ENCODE measurements around the gene ALK.

The ALK gene

DNA sequence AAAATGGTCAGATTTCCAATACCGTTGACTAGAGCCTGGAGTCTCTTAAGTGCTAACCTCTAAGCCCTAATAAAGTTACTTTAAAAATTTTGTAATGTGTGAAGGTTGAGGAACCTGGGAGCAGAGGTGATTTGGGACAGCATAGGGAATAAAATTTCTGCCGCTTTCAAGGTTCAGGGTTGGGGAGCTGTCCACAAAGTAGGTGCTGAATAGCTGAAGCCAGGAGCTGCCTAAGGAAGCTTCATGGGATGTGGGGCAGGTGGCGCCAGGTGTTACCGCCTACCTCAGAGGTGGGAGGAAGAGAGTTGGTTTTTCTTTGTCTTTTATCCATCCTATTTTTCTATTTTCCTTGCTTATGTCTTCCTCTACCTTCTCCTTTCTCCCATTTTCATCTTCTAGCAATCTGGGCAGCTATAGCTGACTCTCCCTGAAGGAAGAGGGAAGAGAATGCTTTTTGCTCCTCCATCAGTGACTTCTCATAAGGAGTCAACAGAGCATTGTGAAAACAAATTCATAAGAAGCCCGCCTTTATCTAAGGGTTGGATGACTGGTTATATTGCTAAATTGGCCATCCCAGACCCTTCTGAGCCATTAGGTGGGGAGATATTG lies 627.5 kb downstream of the ALK start:
- no peaks in the 10 kb centered on the region for H4K20me1 ChIP-seq (ENCODE audit: insufficient read depth, low read length)
- H3K27ac ChIP-seq (ENCODE audit: low read length), result no peak overlapping the region
- no peaks in the 10 kb centered on the region for H3K36me3 ChIP-seq (replicated peaks; ENCODE audit: low read depth, low read length)
- no peak overlapping the region for H3K9ac ChIP-seq (ENCODE audit: low read length)
- no peak overlapping the region for H3K4me2 ChIP-seq (ENCODE audit: low read length)
- no peaks in the 10 kb centered on the region for H3K79me2 ChIP-seq (ENCODE audit: low read length)
- H3K4me3 ChIP-seq (ENCODE audit: low read length), result no peak overlapping the region
- H3K4me1 ChIP-seq (ENCODE audit: low read length), result no peaks in the 10 kb centered on the region
- no peak overlapping the region for H2AFZ ChIP-seq (ENCODE audit: low read depth, low read length)
- no peaks in the 10 kb centered on the region for H3K9me3 ChIP-seq (ENCODE audit: insufficient read depth, low read length)
- TF ChIP-seq EZH2phosphoT487 (IDR thresholded peaks at IDR 0.05; ENCODE audit: low read depth) (no peak), CTCF (IDR thresholded peaks at IDR 0.05; ENCODE audit: low read depth, low read length) (no peak)
- H3K27me3 ChIP-seq (ENCODE audit: low read depth, low read length), result peaks cover 62% of the 10 kb centered on the region

DNA sequence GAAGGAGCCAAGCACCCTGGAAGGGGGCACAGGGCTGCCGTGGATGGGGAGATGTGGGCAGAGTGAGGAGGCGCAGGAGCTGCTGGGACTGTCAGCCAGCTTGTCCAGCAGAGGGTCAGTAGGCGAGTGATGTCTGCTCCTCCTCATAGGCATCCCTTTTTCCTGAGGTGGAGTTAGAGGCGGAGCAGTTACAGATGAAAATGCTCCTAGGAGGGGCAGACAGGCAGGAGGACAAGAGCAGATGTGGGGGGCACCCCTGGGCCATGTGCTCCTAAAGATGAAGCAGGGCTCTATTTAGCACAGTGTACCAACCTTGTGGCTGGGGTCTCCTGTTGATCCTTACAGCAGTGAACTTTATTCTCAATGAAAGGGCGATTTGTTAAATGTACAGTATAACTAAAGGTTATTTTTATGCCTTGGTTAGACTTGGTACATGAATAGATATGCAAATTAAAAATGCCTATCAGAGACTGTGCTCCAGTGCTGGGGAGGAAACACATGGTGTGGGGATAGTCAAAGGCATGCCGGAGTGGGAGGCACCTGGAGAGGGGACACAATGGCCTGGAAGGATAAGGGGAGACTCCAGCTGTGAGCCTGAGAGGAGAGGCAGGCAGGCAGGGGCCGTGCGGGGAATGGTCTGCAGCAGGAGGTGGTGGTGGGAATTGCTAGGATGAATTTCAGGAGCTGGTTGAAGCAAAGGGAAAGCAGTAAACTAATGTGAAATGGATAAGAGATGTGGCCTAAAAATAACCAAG lies 630.9 kb downstream of the ALK start:
- TF ChIP-seq CTCF (IDR thresholded peaks at IDR 0.05; ENCODE audit: low read depth, low read length), result no peak
- no peak for TF ChIP-seq EZH2phosphoT487 (IDR thresholded peaks at IDR 0.05; ENCODE audit: low read depth)
- no peak overlapping the region for H3K4me3 ChIP-seq (ENCODE audit: low read length)
- H3K27ac ChIP-seq (ENCODE audit: low read length), result no peak overlapping the region
- H3K27me3 ChIP-seq (ENCODE audit: low read depth, low read length), result peaks cover 38% of the 10 kb centered on the region
- H3K4me2 ChIP-seq (ENCODE audit: low read length), result no peak overlapping the region
- no peaks in the 10 kb centered on the region for H4K20me1 ChIP-seq (ENCODE audit: insufficient read depth, low read length)
- no peaks in the 10 kb centered on the region for H3K4me1 ChIP-seq (ENCODE audit: low read length)
- no peaks in the 10 kb centered on the region for H3K36me3 ChIP-seq (replicated peaks; ENCODE audit: low read depth, low read length)
- no peaks in the 10 kb centered on the region for H3K9me3 ChIP-seq (ENCODE audit: insufficient read depth, low read length)
- H3K79me2 ChIP-seq (ENCODE audit: low read length), result no peaks in the 10 kb centered on the region
- H2AFZ ChIP-seq (ENCODE audit: low read depth, low read length), result no peak overlapping the region
- H3K9ac ChIP-seq (ENCODE audit: low read length), result no peak overlapping the region

- Histone ChIP-seq H3K4me2 (ENCODE audit: low read length) (no peak overlapping the region), H4K20me1 (ENCODE audit: insufficient read depth, low read length) (no peaks in the 10 kb centered on the region)
- TF ChIP-seq EZH2phosphoT487 (IDR thresholded peaks at IDR 0.05; ENCODE audit: low read depth) (no peak), CTCF (IDR thresholded peaks at IDR 0.05; ENCODE audit: low read depth, low read length) (no peak)
Observed at GRCh38 chr2:29284671-29285070, 636.7 kb downstream of the ALK start.

GRCh38 chr2:29281916-29282247 lies 639.5 kb downstream of the ALK start:
- Histone ChIP-seq H3K4me1 (ENCODE audit: low read length) (no peaks in the 10 kb centered on the region), H3K4me2 (ENCODE audit: low read length) (no peak overlapping the region), H3K27ac (ENCODE audit: low read length) (no peak overlapping the region), H4K20me1 (ENCODE audit: insufficient read depth, low read length) (no peaks in the 10 kb centered on the region), H3K4me3 (ENCODE audit: low read length) (no peak overlapping the region), H3K9me3 (ENCODE audit: insufficient read depth, low read length) (no peaks in the 10 kb centered on the region), H2AFZ (ENCODE audit: low read depth, low read length) (no peak overlapping the region), H3K79me2 (ENCODE audit: low read length) (no peaks in the 10 kb centered on the region), H3K27me3 (ENCODE audit: low read depth, low read length) (peaks cover 21% of the 10 kb centered on the region), H3K36me3 (replicated peaks; ENCODE audit: low read depth, low read length) (no peaks in the 10 kb centered on the region), H3K9ac (ENCODE audit: low read length) (no peak overlapping the region)
- no peak for TF ChIP-seq EZH2phosphoT487 (IDR thresholded peaks at IDR 0.05; ENCODE audit: low read depth)
- no peak for TF ChIP-seq CTCF (IDR thresholded peaks at IDR 0.05; ENCODE audit: low read depth, low read length)

More at GRCh38 chr2:29284671-29285070, 636.7 kb downstream of the ALK start:
- H3K27me3 ChIP-seq (ENCODE audit: low read depth, low read length), result peaks cover 6% of the 10 kb centered on the region; the same call in 1 of the 2 replicates
- no peak overlapping the region for H3K9ac ChIP-seq (ENCODE audit: low read length)
- H3K4me3 ChIP-seq (ENCODE audit: low read length), result no peak overlapping the region
- no peaks in the 10 kb centered on the region for H3K36me3 ChIP-seq (replicated peaks; ENCODE audit: low read depth, low read length)
- H3K27ac ChIP-seq (ENCODE audit: low read length), result no peak overlapping the region
- no peaks in the 10 kb centered on the region for H3K9me3 ChIP-seq (ENCODE audit: insufficient read depth, low read length)
- H2AFZ ChIP-seq (ENCODE audit: low read depth, low read length), result no peak overlapping the region
- H3K4me1 ChIP-seq (ENCODE audit: low read length), result no peaks in the 10 kb centered on the region
- no peaks in the 10 kb centered on the region for H3K79me2 ChIP-seq (ENCODE audit: low read length)
